Upper lobe of left lung (tissue), 4 donors: Measurements from ENCODE around the gene CHD9.

Source experiments
- CTCF ChIP-seq, 6 experiments: fragments of 450-650 bp in 4 of 6; fragments of 200-600 bp in 2 of 6; sonication (generic) in 2 of 6; IDR thresholded peaks; one replicate each; pipeline ENCODE4 v1.5.1; 2016 to 2019; ENCODE audit warnings: antibody characterized with exemption in 6 of 6
- EP300 ChIP-seq, 4 donors: sonication (generic); formaldehyde crosslinking; IDR thresholded peaks; one replicate each; pipeline ENCODE4 v1.5.1; 2017; ENCODE audit warnings: antibody characterized with exemption in 4 of 4, control low read depth in 2 of 4
- POLR2AphosphoS5 ChIP-seq, 2 donors: sonication (generic); formaldehyde crosslinking; IDR thresholded peaks; one replicate each; pipeline ENCODE4 v1.5.1; 2017; ENCODE audit warnings: antibody characterized with exemption in 2 of 2

GRCh38 chr16:53090286-53090590 lies 35.4 kb downstream of the CHD9 start:
- no peak for TF ChIP-seq EP300 (IDR thresholded peaks at IDR 0.05)
- TF ChIP-seq CTCF (IDR thresholded peaks at IDR 0.05), result no peak
- TF ChIP-seq POLR2AphosphoS5 (IDR thresholded peaks at IDR 0.05), result no peak
